Astrocyte (in vitro differentiated cells and primary cell): ENCODE results near the gene ENTHD1.

Experiments
- EZH2 ChIP-seq: IDR thresholded peaks from 2 replicates; pipeline ENCODE4 v1.6.1; 2012; ENCODE audit warnings: mild to moderate bottlenecking, low read length, inconsistent platforms; ENCODE audit not compliant: insufficient read depth
- TF ChIP-seq, protein P1 (sequence below): IDR thresholded peaks from 2 replicates; pipeline ENCODE4 v1.5.1; 2011; ENCODE audit warnings: low read depth, mild to moderate bottlenecking, inconsistent platforms, low read length, moderate library complexity; ENCODE audit not compliant: insufficient read depth

- TF ChIP-seq, protein P1, sequence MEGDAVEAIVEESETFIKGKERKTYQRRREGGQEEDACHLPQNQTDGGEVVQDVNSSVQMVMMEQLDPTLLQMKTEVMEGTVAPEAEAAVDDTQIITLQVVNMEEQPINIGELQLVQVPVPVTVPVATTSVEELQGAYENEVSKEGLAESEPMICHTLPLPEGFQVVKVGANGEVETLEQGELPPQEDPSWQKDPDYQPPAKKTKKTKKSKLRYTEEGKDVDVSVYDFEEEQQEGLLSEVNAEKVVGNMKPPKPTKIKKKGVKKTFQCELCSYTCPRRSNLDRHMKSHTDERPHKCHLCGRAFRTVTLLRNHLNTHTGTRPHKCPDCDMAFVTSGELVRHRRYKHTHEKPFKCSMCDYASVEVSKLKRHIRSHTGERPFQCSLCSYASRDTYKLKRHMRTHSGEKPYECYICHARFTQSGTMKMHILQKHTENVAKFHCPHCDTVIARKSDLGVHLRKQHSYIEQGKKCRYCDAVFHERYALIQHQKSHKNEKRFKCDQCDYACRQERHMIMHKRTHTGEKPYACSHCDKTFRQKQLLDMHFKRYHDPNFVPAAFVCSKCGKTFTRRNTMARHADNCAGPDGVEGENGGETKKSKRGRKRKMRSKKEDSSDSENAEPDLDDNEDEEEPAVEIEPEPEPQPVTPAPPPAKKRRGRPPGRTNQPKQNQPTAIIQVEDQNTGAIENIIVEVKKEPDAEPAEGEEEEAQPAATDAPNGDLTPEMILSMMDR = no peak
- no peak for TF ChIP-seq EZH2
Measured at GRCh38 chr22:39703928-39704639, 189.5 kb downstream of the ENTHD1 start.
